GM19463 (cell line): ENCODE data around the gene RABGAP1.

Source experiments
- ATAC-seq: cut with Tn5 transposase; IDR thresholded peaks from one replicate; pipeline ENCODE4 v1.9.1; 2021; ENCODE audit warnings: mild to moderate bottlenecking, moderate library complexity; ENCODE audit not compliant: unreplicated experiment

Gene RABGAP1

DNA sequence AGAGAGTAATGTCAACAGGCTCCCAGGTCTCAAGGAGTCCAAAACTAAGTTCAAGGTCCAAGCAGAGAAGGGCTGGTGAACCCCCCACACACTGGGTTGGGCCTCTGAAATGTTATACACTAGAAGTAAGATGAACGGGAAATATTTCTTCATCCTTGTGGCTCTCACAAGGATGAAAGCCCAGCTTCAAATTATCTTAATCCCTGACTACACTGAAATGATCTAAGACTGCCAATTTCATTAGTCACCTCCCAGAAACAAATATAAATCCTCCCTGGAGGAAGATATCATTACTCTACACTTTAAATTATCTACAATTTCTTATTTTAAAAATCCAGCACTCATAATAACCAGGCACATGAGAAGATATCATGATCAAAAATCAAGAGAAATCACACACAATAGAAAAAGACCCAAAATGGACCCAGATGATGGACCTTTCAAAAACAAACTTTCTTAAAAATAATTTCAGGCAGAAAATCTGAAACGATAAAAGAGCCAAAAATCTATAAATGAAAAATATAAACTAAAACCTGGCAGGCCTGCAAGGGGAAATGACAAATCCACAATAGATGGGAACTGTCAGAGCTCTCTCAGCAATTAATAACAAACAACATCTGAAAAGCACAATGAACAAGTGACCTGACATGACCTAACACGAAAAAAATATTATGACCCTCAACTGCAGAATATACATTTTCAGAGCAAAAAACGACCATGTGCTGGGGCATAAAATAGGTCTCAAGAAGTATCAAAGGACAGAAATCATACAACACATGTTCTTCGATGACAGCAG is 210.1 kb downstream of the RABGAP1 start:
- ATAC-seq: no peak
